NK-92 (cell line): Measurements from ENCODE around the gene SESN2.

Experiments used
- DNase-seq: peaks from one replicate; lab custom pipeline; 2025; ENCODE audit not compliant: unreplicated experiment; lab: John Stamatoyannopoulos, UW

SESN2 gene

DNA sequence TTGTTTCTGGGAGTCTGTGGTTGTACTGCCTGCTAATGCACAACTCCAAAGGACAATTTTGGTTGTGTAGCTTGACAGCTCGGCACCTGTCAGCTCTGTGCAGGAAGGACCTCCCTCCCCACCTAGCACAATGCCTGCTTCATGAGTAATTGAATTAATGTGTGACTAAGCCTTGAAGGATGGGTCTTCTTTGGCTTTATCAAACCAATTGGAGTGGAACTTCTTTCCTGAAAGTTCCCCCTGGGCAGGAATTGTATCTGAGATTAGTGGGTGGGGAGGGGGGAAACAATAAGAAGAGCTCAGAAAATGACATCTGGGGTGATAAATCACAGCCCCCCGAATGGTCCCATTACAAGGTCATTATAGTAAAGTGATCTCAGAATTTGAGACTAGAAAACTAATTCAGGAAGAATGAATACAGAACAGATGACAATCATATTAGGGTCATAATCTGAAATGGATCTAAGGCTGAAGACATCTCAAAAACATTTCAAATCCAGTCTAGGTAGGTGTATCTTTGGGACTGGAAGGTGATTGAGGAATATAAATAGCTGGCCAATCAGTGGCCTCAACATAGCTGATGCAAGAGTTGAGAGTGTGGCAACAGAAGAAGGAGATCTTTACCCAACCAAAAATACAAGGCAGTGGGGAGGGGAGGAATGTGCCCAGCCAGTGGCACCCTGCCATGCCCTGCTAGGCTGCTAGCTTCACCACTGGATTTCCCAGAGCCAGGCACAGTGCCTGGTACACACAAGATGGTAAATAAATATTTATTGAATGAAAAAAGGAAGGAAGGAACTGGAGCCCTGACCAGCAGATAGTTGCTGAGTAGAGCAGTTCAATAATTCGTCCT lies 10.1 kb upstream of the SESN2 start:
- DNase-seq: no peak

GRCh38 chr1:28249866-28250295 lies 9.4 kb upstream of the SESN2 start:
- DNase-seq: no peak

- no peak for DNase-seq
Measured at GRCh38 chr1:28256197-28256827, 3.0 kb upstream of the SESN2 start.

- no peak for DNase-seq
Measured at GRCh38 chr1:28257736-28258135, 1.6 kb upstream of the SESN2 start.

DNA sequence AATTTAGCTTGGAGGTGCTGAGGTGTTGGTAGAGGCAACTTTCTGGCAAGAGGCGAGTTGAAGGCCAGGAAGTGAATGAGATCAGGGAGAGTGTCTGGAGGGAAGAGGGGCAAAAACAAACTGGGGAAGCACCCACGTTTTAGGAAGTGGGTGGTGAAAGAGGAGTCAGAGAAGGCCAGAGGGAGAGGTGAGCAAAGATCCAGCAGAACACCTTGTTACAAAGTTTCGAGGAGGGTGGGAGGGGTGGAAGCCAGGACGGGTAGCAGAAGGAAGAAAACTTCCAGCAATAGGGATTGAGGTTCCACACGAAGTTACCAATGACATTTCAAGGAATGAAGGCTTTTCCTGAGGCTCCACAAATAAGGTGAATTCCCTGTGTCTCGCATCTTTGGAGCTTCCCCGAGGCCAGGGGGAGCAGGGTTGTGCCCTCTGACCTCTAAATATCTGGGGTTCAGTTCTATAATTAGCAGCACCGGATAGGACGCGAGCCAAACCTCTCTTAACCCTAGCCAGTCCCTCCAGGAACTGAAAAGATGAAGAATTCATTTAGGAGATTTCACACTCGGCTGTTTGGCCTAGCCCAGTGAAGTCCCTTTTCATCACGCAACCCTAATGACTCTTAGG lies 578 bp upstream of the SESN2 start:
- no peak for DNase-seq

- DNase-seq: no peak
Measured at GRCh38 chr1:28259934-28260802, 850 bp downstream of the SESN2 start.

DNA sequence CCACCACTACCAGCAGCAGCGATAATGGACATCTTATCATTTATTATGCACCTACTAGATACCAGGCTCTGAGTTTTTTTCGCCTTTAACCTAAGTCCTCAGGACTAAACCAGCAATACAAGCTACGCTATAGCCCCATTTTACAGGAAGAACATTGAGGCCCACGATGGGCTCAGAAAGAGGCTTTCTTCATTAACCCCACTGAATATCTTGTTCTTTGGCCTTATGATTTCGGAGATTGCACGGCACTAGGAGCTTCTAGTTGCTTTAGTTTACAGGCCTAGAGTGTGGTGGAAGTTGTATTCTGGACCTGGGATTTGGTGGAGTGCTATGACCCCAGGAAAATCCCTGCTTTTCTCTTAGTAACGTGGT lies 1.5 kb downstream of the SESN2 start:
- no peak for DNase-seq

GRCh38 chr1:28264897-28265296 lies 5.6 kb downstream of the SESN2 start:
- DNase-seq: no peak

GRCh38 chr1:28265577-28265976 lies 6.3 kb downstream of the SESN2 start:
- no peak for DNase-seq

DNA sequence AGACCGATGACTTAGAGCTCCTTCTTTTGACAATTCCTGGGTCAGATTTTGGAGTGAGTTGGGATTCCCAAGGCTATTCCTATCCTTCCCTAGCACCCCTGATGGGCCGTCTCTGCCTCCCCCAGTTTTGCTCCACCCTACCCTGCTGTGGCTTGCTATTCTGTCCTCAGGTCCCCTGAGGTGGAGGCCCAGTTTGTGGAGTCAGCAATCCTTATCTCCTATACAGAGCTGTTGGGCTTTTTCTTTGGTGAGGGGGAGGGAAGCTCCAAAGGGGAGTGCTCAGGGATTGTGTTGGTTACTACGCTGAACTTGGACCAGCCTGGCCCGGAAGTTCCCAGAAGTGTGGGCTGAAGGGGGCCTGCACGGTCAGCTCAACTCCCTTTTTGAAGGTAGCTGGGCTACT lies 7.6 kb downstream of the SESN2 start:
- no peak for DNase-seq

DNA sequence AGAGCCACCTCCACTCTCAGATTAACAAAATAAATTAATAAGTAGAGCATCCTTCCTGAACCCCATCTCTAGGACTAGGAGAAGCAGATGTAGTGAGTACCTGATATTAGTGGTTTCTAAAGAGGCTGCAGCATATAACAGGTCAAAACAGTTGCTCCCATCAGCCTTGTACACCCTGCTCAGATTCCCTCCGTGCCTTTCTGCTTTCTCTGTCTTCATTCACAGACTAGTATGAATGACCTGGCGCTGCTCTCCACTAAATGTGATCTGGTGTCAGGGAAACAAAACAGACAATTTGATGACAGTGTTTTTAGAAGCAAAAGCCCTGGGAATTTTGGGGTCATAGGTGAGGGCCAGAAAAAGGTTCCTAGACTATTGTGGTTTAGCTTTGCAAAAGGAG lies 8.3 kb downstream of the SESN2 start:
- DNase-seq: no peak

DNA sequence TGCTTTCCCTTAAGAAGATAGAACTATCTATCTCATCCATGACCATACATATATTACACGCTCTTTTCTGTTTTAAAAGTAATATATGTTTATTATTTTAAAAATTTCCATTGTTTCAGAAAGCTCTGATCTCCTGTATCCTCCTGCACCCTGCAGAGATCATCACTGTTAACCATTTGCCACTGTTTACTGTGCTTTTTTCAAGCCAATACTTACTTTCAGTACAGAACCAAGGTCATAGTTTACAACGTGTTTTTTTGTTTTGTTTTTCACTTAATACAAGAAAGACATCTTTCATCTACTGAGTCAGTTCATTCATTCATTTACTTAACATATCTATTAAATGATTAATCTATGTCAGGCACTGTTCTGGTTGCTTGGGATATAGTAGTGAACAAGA lies 10.2 kb downstream of the SESN2 start:
- no peak for DNase-seq

GRCh38 chr1:28272215-28272852 lies 13.0 kb downstream of the SESN2 start:
- DNase-seq: no peak

GRCh38 chr1:28273216-28273860 lies 14.0 kb downstream of the SESN2 start:
- DNase-seq: no peak

- DNase-seq: no peak
Measured at GRCh38 chr1:28278763-28279162, 19.4 kb downstream of the SESN2 start.

DNA sequence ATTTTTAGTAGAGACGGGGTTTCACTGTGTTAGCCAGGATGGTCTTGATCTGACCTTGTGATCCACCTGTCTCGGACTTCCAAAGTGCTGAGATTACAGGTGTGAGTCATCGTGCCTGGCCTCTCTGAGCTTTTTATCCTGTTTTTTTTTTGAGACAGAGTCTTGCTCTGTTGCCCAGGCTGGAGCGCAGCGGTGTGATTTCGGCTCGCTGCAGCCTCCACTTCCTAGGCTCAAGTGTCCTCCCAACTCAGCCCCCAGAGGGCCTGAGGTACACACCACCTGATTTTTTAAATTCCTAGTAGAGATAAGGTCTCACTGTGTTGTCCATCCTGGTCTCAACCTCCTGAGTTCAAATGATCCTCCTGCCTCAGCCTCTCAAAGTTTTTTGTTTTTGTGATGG lies 20.4 kb downstream of the SESN2 start:
- no peak for DNase-seq

GRCh38 chr1:28280501-28280900 lies 21.2 kb downstream of the SESN2 start:
- no peak for DNase-seq

DNA sequence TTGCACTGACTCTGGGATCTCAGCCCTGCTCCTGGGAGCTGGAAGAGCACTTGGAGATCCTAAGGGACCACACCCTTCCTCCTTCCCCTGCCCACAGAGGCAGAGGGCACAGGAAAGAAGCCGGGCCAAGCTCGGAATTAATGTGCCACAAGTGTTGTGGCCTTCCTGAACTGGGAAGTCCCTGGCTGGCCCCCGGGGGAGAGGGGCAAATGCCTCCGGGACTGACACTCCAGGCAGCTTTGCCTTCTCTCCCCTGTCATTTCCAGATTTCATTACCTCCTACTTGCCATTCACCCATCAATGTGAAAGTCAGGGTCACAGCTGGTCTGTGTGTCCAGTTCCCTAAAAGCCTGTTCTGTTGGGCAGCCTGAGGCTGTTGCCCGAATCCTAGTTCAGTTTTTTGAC lies 21.7 kb downstream of the SESN2 start:
- no peak for DNase-seq

DNA sequence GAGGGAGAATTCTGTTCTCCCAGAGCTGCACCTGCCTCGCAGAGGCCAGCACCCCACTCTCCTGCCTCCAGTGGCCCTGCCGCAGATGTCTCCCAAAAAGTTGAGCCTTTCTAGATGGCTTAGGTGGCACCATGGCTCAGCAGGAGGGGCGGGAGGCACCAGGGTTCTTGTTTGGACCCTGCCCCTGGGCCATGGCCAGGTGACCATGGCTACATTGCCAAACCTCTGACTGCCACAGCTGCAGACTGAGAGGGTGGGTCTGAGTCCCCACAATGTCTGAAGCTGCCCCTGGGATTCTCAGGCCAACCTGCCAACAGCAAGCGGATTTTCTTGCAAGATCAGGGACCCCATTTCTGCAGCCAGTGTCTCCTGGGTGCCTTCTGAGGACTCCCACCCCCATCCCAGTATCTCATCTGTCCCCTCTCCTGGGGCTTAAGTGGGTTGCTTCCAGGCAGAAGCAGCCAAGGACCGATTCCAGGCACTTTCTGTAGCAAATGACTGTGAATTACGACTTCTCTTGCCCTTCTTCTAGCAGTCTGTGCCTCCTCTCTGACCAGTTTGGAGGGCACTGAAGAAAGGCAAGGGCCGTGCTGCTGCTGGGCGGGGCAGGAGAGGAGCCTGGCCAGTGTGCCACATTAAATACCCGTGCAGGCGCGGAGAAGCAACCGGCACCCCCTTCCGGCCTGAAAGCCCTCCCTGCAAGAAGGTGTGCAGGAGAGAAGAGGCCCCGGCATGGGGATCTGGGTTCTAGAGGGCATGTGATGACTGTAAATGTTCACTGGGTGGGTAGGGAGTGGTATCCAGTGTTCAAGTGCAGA lies 22.5 kb downstream of the SESN2 start:
- DNase-seq: no peak
